Nephron (organoid): ENCODE results near the gene FKBP8.
"Not testable (repeated sequence)": the region's sequence is repeated elsewhere in the genome, so short reads cannot be mapped to it uniquely, and the experiment has no call there.

ENCODE experiments used
- H3K27ac Mint-ChIP-seq, 3 experiments: 2 replicates each; pipeline ENCODE4 v1.8.0; 2020; ENCODE audit warnings: mixed read lengths in 3 of 3, mild to moderate bottlenecking in 2 of 3, moderate library complexity in 1 of 3
- H3K27me3 Mint-ChIP-seq: 2 replicates; pipeline ENCODE4 v1.8.0; 2021; ENCODE audit warnings: low read depth, mild to moderate bottlenecking, moderate library complexity, mixed read lengths
- H3K36me3 Mint-ChIP-seq: 2 replicates; pipeline ENCODE4 v1.8.0; 2020; ENCODE audit warnings: low read depth, mixed read lengths
- H3K4me1 Mint-ChIP-seq: 2 replicates; pipeline ENCODE4 v1.8.0; 2020; ENCODE audit warnings: mixed read lengths
- H3K4me3 Mint-ChIP-seq, 3 experiments: 2 replicates each; pipeline ENCODE4 v1.8.0; 2020; ENCODE audit warnings: mild to moderate bottlenecking in 3 of 3, mixed read lengths in 3 of 3, moderate library complexity in 2 of 3
- H3K9me3 Mint-ChIP-seq: 2 replicates; pipeline ENCODE4 v1.8.0; 2020; ENCODE audit warnings: mixed read lengths
- CTCF ChIP-seq, 3 experiments: fragments of 200-600 bp; sonication (generic); IDR thresholded peaks; one replicate each; pipeline ENCODE4 v1.5.0; 2021; ENCODE audit warnings: antibody characterized with exemption in 3 of 3; ENCODE audit not compliant: unreplicated experiment in 3 of 3

The FKBP8 gene

DNA sequence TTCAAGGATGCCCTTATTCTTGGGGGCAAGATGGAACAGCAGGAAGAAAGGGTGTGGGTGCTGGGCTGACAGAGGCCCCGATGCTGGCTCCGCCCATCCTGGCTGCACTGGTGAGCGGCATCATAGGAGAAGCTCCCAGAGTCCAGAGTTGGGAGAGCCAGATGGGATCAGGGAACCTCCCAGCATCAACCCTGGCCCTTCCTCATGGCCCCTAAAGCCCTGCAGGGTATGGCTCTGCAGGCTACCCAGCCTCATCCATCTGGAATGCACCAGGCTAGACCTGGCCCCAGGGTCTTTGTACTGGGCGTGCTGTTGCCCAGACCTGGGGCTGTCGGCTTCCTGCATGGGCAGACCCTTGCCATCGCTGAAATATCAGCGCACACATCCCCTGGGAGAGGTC lies 13.6 kb downstream of the FKBP8 start:
- Mint-ChIP-seq H3K27ac (no peak overlapping the region), H3K27me3 (peaks cover 3% of the 10 kb centered on the region), H3K36me3 (peaks cover 17% of the 10 kb centered on the region), H3K4me3 (no peak overlapping the region), H3K4me1 (no peaks in the 10 kb centered on the region), H3K9me3 (no peaks in the 10 kb centered on the region)
- no peak for TF ChIP-seq CTCF (IDR thresholded peaks at IDR 0.05; ENCODE audit: unreplicated experiment in 3 of 3)

- H3K36me3 Mint-ChIP-seq: peaks cover 2% of the 10 kb centered on the region
- H3K4me3 Mint-ChIP-seq: no peak overlapping the region
- no peak for TF ChIP-seq CTCF (IDR thresholded peaks at IDR 0.05; ENCODE audit: unreplicated experiment in 3 of 3)
- H3K27ac Mint-ChIP-seq: peak overlapping the region in 1 of 3 experiments; percentile 50
- no peaks in the 10 kb centered on the region for H3K27me3 Mint-ChIP-seq
- H3K9me3 Mint-ChIP-seq: no peaks in the 10 kb centered on the region
- H3K4me1 Mint-ChIP-seq: no peaks in the 10 kb centered on the region
These were observed 17.1 kb downstream of the FKBP8 start for GRCh38 chr19:18526316-18526715.

- Mint-ChIP-seq H3K27me3 (no peaks in the 10 kb centered on the region), H3K36me3 (no peaks in the 10 kb centered on the region), H3K4me1 (peaks cover 9% of the 10 kb centered on the region), H3K4me3 (peak overlapping the region in 1 of 3 experiments; percentile 92), H3K27ac (no peak overlapping the region), H3K9me3 (no peaks in the 10 kb centered on the region)
- TF ChIP-seq CTCF (IDR thresholded peaks at IDR 0.05; ENCODE audit: unreplicated experiment in 3 of 3): no peak
These were observed 19.5 kb downstream of the FKBP8 start for GRCh38 chr19:18523841-18524240.

- Mint-ChIP-seq H3K27ac (peak overlapping the region; percentile 76 to 97 (median 91)), H3K4me3 (peak overlapping the region in 2 of 3 experiments; percentile 91 to 92)
These were observed 20.4 kb downstream of the FKBP8 start for GRCh38 chr19:18522862-18523440.

DNA sequence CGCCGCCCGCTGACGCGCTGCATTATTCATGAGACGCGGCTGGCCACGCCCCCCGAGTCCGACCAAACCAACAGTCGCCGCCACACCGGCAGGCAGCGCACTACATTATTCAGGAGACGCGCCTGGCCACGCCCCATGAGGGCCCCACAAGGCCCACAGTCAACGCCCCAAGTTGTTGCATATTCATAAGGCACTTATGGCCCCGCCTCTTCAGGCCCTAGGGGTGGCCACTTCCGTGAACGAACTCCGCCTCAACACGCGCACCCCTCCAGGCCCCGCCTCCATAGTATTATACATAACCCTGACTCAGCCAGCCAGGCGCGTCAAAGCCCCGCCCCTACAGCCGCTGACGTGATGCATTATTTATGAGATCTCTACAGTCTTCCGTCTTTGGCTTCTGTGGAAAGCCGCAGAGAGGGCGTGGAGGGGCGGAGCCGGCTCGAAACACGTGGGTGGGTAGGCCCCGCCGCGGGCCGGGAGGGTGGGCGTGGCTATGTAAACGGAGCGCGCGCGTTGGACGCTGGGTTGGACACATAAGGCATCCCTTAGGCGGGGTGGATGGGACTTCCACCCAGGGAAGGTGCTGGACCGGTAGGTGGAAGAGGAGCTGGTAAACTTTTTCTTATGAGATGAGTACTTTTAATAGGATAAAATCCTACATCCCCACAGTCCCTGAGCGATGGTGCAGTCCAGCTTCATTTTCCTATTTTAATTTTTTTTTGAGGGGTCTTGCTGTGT lies 21.1 kb downstream of the FKBP8 start:
- H3K4me3 Mint-ChIP-seq: peak overlapping the region; percentile 91 to 95 (median 92)
- H3K27me3 Mint-ChIP-seq: no peaks in the 10 kb centered on the region
- peak in 1 of 3 experiments; percentile 16 for TF ChIP-seq CTCF (IDR thresholded peaks at IDR 0.05; ENCODE audit: unreplicated experiment in 3 of 3)
- no peaks in the 10 kb centered on the region for H3K36me3 Mint-ChIP-seq
- peak overlapping the region; percentile 76 to 97 (median 91) for H3K27ac Mint-ChIP-seq
- peaks cover 9% of the 10 kb centered on the region for H3K4me1 Mint-ChIP-seq
- H3K9me3 Mint-ChIP-seq: no peaks in the 10 kb centered on the region

More at GRCh38 chr19:18522862-18523440, 20.4 kb downstream of the FKBP8 start:
- not testable (repeated sequence) for H3K36me3 Mint-ChIP-seq, H3K9me3 Mint-ChIP-seq, H3K27me3 Mint-ChIP-seq, H3K4me1 Mint-ChIP-seq

DNA sequence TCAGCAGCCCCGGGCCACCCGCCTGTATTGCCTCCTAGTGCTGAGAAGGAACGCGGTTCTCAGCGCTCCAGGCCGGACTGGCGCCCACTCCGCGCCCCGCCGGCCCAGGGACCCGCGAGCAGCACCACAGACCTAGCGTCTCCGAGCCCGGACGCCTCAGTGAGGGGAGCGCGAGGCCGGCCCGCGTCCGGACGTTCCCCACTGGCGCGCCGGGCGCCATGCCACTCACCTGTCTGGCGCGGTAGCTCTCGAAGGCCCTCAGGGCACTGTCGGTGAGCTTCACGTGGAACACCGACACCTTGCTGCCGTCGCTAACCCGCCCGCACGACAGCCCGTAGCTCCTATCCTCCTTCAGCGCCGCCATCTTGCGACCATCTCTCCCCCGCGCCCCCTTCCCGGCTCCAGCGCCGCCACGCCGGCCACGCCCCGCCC lies 21.7 kb downstream of the FKBP8 start, which contains the start of gene ELL:
Gene ELL (minus strand): TSS at position 379 of the 432 bp plus-strand sequence. CDS start 15 bp downstream, at position 364.
- Mint-ChIP-seq H3K9me3 (no peaks in the 10 kb centered on the region), H3K4me3 (peak within 1 kb of the TSS; percentile 91 to 95 (median 92)), H3K27ac (peak within 1 kb of the TSS; percentile 83 to 97 (median 94)), H3K4me1 (peaks cover 9% of the 10 kb centered on the region), H3K36me3 (no peaks in the 10 kb centered on the region), H3K27me3 (no peaks in the 10 kb centered on the region)
- TF ChIP-seq CTCF (IDR thresholded peaks at IDR 0.05; ENCODE audit: unreplicated experiment in 3 of 3): no peak
